Measurements from ENCODE around the gene ZNF30. TPM values are rescaled to one million over a fixed set of nuclear protein-coding genes. Genes with fewer than 3 reads are reported as not detected.
"Not testable (repeated sequence)": the region's sequence is repeated elsewhere in the genome, so short reads cannot be mapped to it uniquely, and the experiment has no call there.

ZNF30 gene
- 1 to 10 TPM; 7.0 to 8.5 (median 7.8) TPM for polyA plus RNA-seq (ENCODE audit: insufficient read length in 3 of 3)

- DNase-seq (ENCODE audit: low read depth in 3 of 3, low spot score in 2 of 3): peak; percentile 60 to 85 (median 80)
Observed at GRCh38 chr19:34926685-34927375, at the start of gene ZNF30. TSS of gene ZNF30 (plus strand) at chr19:34926903. CDS start at chr19:34929948, 3,045 bp downstream.

GRCh38 chr19:34879563-34879962 is 47.1 kb upstream of the ZNF30 start:
- no peak for DNase-seq (ENCODE audit: low read depth in 3 of 3, low spot score in 2 of 3)

GRCh38 chr19:34880034-34880433 is 46.7 kb upstream of the ZNF30 start:
- DNase-seq (ENCODE audit: low read depth in 3 of 3, low spot score in 2 of 3): no peak

GRCh38 chr19:34881982-34882381 is 44.7 kb upstream of the ZNF30 start:
- no peak for DNase-seq (ENCODE audit: low read depth in 3 of 3, low spot score in 2 of 3)

GRCh38 chr19:34888091-34888490 is 38.6 kb upstream of the ZNF30 start:
- DNase-seq (ENCODE audit: low read depth in 3 of 3, low spot score in 2 of 3): no peak

GRCh38 chr19:34900245-34900644 is 26.5 kb upstream of the ZNF30 start:
- no peak for DNase-seq (ENCODE audit: low read depth in 3 of 3, low spot score in 2 of 3)

GRCh38 chr19:34904664-34905527 is 21.8 kb upstream of the ZNF30 start:
- DNase-seq (ENCODE audit: low read depth in 3 of 3, low spot score in 2 of 3): no peak

- DNase-seq (ENCODE audit: low read depth in 3 of 3, low spot score in 2 of 3): no peak
Observed at GRCh38 chr19:34910770-34911169, 15.9 kb upstream of the ZNF30 start.

GRCh38 chr19:34917144-34917543 is 9.6 kb upstream of the ZNF30 start:
- not testable (repeated sequence) for DNase-seq (ENCODE audit: low read depth in 3 of 3, low spot score in 2 of 3)

GRCh38 chr19:34918190-34918589 is 8.5 kb upstream of the ZNF30 start:
- no peak for DNase-seq (ENCODE audit: low read depth in 3 of 3, low spot score in 2 of 3)

- not testable (repeated sequence) for DNase-seq (ENCODE audit: low read depth in 3 of 3, low spot score in 2 of 3)
Observed at GRCh38 chr19:34920090-34920786, 6.5 kb upstream of the ZNF30 start.

GRCh38 chr19:34925278-34925855 is 1.3 kb upstream of the ZNF30 start:
- DNase-seq (ENCODE audit: low read depth in 3 of 3, low spot score in 2 of 3): no peak

- no peak for DNase-seq (ENCODE audit: low read depth in 3 of 3, low spot score in 2 of 3)
Observed at GRCh38 chr19:34926361-34926684, 380 bp upstream of the ZNF30 start.

- DNase-seq (ENCODE audit: low read depth in 3 of 3, low spot score in 2 of 3): no peak
Observed at GRCh38 chr19:34932494-34932893, 5.8 kb downstream of the ZNF30 start.

GRCh38 chr19:34936184-34936583 is 9.5 kb downstream of the ZNF30 start:
- DNase-seq (ENCODE audit: low read depth in 3 of 3, low spot score in 2 of 3): no peak

- DNase-seq (ENCODE audit: low read depth in 3 of 3, low spot score in 2 of 3): no peak
Observed at GRCh38 chr19:34938886-34939285, 12.2 kb downstream of the ZNF30 start.

- DNase-seq (ENCODE audit: low read depth in 3 of 3, low spot score in 2 of 3): no peak
Observed at GRCh38 chr19:34943861-34944573, 17.3 kb downstream of the ZNF30 start.

- DNase-seq (ENCODE audit: low read depth in 3 of 3, low spot score in 2 of 3): no peak
Observed at GRCh38 chr19:34953092-34953491, 26.4 kb downstream of the ZNF30 start.

- no peak for DNase-seq (ENCODE audit: low read depth in 3 of 3, low spot score in 2 of 3)
Observed at GRCh38 chr19:34957830-34958751, 31.4 kb downstream of the ZNF30 start.

All from right renal cortex interstitium (tissue), 3 donors.